HG03520 (cell line): ENCODE data around the gene SYNM.

Experiments used
- ATAC-seq: cut with Tn5 transposase; IDR thresholded peaks from one replicate; pipeline ENCODE4 v1.9.1; 2021; ENCODE audit warnings: mild to moderate bottlenecking, moderate library complexity; ENCODE audit not compliant: unreplicated experiment

Gene SYNM

GRCh38 chr15:99121691-99122410, 17.0 kb downstream of the SYNM start:
- ATAC-seq: no peak

- ATAC-seq: no peak
Observed at GRCh38 chr15:99122831-99123712, 18.2 kb downstream of the SYNM start.

GRCh38 chr15:99123713-99124451, 19.0 kb downstream of the SYNM start:
- ATAC-seq: no peak

GRCh38 chr15:99124641-99125040, 19.8 kb downstream of the SYNM start:
- no peak for ATAC-seq

- ATAC-seq: no peak
Observed at GRCh38 chr15:99125061-99125891, 20.4 kb downstream of the SYNM start.

- no peak for ATAC-seq
Observed at GRCh38 chr15:99126131-99126588, 21.3 kb downstream of the SYNM start.

- no peak for ATAC-seq
Observed at GRCh38 chr15:99126930-99127329, 22.1 kb downstream of the SYNM start.

- ATAC-seq: no peak
Observed at GRCh38 chr15:99127773-99128172, 22.9 kb downstream of the SYNM start.

GRCh38 chr15:99128411-99128810, 23.5 kb downstream of the SYNM start:
- ATAC-seq: no peak

- ATAC-seq: no peak
Observed at GRCh38 chr15:99129644-99130043, 24.8 kb downstream of the SYNM start.

- no peak for ATAC-seq
Observed at GRCh38 chr15:99130314-99130713, 25.4 kb downstream of the SYNM start.

- ATAC-seq: no peak
Observed at GRCh38 chr15:99130765-99131440, 26.0 kb downstream of the SYNM start.

- ATAC-seq: no peak
Observed at GRCh38 chr15:99131441-99132023, 26.7 kb downstream of the SYNM start.

- ATAC-seq: no peak
Observed at GRCh38 chr15:99132122-99132521, 27.2 kb downstream of the SYNM start.

GRCh38 chr15:99132634-99133287, 27.9 kb downstream of the SYNM start:
- no peak for ATAC-seq

GRCh38 chr15:99134317-99134821, 29.5 kb downstream of the SYNM start:
- ATAC-seq: no peak

- ATAC-seq: peak; percentile 89
Observed at GRCh38 chr15:99135194-99135593, 30.3 kb downstream of the SYNM start.

- ATAC-seq: no peak
Observed at GRCh38 chr15:99137111-99137546, 32.2 kb downstream of the SYNM start.

- ATAC-seq: no peak
Observed at GRCh38 chr15:99137877-99138276, 33.0 kb downstream of the SYNM start.
